Stimulated activated CD8-positive, alpha-beta memory T cell treated with anti-CD3 and anti-CD28 coated beads, Interleukin-7, amount 100 ng/mL, for 24 hours (primary cell): ENCODE results near the gene MYOCD.

ENCODE experiments used
- DNase-seq: peaks from one replicate; pipeline ENCODE4 v3.0.0-alpha.2; 2020; ENCODE audit warnings: low read depth

Gene MYOCD

DNA sequence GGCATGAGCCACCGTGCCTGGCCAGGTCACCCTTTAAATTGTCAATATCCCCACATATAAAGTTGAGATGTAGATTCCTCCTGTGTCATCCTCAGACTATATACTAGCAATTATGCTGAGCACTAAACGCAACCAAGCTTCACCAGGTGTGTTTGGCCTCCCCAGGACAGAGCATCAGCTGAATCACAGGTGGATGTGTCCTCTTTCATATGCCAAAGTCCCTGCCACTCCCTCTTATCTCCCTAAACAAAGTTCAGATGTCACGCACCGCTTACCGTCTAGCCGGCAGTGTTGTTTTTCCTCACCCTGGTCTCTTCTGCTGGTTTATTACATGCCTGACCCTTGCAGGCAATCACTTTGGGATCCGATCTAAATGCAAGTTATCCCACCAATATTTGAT is 79.8 kb downstream of the MYOCD start:
- DNase-seq: no peak

- no peak for DNase-seq
Observed at GRCh38 chr17:12756786-12757185, 91.1 kb downstream of the MYOCD start.

- no peak for DNase-seq
Observed at GRCh38 chr17:12759090-12759489, 93.4 kb downstream of the MYOCD start.

DNA sequence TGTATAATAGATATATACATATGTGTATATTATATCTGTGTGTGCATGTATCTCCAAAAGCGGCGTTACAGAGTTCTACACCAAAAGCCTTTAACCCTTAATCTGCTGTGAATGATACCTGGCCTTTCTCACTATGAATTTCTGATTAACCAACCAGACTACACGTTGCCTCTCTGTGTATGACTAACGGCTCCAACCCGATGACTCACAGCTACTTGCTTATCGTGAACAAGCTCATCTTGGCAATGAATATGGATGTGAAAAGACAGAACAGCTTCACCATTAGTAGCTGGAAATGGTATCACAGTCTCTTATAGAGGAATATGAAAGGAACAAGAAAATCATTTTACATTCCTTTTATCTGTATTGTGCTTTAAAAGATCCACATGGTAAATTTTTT is 99.9 kb downstream of the MYOCD start:
- DNase-seq: no peak

DNA sequence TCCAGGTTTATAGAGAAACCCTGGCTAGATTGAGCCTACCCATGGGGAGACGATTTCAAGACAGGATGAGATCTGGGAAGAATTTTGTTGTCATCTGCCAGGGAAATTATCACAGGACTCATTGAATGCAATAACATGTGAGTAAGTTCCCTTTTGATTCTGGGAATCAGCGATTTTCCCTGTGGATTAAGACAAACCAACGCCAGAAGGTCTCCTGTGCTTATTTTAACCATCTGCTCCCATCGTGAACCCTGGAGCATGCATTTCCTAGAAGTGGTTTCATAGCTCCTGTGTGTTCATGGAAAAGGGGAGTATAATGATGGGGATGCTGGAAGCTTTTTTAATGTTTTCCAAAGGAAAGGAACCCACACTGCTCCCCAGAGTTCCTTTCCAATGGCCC is 102.6 kb downstream of the MYOCD start:
- DNase-seq: no peak

- DNase-seq: no peak
Observed at GRCh38 chr17:12769981-12770380, 104.3 kb downstream of the MYOCD start.

DNA sequence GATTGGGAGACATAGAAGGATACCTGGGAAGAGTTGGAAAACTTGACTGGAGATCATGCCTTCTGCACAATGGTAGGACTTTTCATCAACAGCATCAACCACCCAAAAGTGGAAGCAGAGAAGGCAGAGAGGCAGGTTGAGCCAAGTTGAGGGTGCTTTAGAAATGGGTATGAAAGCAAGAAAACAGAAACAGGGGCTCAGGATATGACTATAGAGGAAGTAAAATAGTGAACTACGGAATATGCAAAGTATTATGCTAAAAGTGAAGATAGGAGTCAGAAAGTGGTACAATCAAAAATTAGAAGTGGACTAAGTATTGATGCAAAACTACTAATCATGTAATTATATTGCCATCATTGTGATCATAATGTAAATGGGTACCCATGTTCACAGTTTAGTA is 107.5 kb downstream of the MYOCD start:
- no peak for DNase-seq

DNA sequence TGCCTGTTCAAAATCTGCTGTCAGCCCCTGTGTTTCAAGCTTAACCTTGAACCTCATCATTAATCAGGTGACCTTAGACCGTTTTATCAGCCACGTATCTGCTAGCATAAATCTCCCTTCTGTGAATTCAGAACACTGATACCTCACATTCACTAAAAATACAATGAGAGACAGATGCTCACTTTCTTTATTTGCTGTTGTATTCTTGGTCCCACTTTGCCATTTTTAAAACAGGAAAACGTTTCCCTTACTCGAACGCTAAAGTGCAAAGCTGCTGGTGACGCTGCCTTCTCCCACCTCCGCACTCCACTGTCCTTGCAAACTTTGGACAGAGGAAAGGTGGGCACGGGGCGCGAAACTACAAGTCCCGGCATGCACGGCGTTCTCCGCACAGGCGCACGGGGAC is 123.4 kb downstream of the MYOCD start:
- DNase-seq: no peak

DNA sequence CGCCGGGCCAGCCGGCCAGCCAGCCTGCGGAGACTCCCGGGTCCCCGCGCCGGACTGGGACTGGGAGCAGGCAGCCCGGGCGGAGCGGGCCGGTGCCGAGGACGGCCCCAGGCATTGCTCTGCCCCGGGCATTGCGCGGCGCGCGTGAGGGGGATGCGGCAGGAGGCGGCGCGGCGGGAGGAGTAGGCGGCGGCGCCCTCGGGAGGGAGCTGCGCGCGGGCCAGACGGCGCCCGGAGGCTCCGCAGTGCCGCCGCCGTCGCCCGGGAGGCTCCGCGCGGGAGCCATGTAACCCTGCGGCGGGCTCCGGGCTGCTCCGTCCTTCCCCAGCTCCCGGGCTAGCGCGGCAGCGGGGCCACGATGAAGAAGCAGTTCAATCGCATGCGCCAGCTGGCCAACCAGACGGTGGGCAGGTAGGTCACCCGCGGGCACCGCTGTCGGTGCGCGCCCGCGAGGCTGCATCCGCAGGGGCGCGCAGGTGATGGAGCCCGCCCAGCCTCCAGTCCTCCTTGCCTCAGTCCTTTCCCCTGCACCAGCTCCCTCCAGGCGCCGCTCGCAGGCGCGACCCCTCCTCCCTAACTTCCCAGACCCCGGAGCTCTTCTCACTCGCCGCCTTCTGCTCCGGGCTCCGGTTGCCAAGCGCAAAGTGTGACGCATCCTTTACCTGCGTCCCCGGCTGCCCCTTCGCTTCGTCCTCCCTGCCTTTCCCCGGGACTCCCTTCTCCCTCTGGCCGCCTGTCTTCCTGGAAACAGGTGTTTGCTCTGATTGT is 124.0 kb downstream of the MYOCD start, which contains the start of gene ARHGAP44:
Gene ARHGAP44, plus strand, starts transcription at position 18 of the 768 bp plus-strand sequence. Its CDS starts 341 bp downstream, at position 359.
- DNase-seq: no peak

DNA sequence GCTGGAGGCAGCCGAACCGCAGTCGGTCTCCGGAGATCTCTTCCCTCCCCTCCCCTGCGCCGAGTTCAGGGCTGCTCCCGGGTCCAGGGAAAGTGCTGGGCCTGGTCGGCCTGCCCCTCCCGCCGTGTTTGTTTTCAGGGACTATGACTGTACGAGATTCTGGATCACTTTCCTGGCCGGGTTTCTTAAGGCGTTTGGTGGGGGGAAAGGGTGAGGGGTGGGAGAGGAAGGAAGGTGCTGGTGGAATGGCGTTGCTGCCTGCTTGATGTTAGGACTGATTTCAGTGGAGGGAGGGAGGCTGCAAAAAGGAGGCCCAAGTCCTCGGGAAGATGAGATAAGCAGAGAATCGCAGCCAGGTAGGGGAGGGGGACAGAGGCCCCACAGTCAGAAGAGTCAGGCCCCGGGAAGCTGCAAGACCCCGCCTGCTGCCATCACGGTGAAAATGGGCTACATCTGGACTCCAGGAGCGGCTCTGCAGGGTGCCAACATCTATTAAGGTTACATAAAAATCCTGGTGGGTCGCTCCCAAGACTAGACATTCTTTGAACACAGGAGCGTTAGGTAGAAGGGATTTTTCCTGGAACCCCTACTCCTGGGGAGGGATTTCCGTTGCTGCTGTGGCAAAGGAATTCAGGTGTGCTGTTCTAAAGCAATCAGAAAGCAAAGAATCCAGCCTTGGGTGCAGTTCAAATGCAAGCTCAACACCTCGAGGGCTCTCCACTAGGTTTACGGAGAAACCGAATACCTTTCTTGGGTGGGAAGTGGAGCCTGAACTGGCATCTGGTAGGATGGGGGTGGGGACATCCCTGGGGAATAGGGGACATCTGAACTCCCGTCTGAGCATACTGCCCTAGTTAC is 124.8 kb downstream of the MYOCD start:
- DNase-seq: no peak

GRCh38 chr17:12794919-12795532 is 129.3 kb downstream of the MYOCD start:
- DNase-seq: no peak

GRCh38 chr17:12800855-12801365 is 135.2 kb downstream of the MYOCD start:
- DNase-seq: no peak

DNA sequence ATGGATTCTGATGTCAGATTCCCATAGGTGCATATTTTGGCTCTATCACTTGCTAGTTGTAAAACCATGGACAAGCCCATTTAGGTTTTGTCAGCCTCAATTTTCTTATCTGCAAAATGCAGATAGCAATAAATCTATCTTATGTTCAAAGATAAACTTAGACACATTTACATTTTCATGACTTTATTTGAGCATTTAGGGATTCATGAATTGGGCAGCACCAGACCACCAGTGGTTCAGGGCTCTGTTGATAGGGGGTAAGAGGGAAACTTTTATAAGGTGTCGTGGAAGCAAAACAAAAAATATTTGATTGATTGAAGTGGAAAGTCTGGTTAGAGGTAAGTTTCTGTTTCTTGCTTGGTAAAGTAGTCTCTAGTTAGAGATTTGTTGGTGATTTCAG is 140.9 kb downstream of the MYOCD start:
- DNase-seq: no peak

- no peak for DNase-seq
Observed at GRCh38 chr17:12808723-12809122, 143.0 kb downstream of the MYOCD start.

DNA sequence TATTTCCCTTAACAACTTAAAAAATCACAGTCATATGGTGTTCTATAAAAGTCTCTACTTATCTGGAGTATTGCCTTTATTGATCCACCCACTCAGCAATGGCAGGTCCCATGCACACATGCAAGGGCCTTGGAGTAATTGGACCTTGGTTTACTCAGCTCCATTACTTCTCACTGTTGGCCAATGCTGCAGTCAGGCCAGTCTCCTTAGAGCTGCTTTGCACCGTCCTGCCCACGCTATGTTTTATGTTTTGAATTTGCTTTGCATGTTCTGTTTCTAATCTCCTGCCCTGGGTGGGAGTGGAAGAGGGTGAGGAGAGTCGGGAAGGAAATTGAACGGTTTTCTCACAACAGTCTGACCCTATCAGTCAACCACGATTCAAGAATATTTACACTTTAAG is 147.2 kb downstream of the MYOCD start:
- no peak for DNase-seq

DNA sequence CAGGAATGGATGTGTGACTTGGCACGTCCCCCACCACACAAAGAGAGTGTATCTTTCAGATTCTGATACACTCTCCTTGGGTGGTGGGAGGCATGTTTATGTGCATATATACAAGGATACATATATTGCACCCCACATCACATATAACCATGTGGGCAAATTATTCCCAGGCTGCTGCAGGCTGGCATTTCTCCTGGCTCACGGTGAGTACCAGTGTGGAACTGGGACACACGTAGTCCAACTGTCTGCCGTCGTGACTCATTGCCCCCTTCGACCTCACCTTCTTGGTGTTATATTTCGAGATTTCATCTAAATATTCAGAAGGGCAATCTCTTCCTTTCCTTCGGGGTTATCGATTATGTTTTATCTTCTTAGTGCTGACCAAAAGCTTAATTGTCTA is 148.0 kb downstream of the MYOCD start:
- DNase-seq: no peak

DNA sequence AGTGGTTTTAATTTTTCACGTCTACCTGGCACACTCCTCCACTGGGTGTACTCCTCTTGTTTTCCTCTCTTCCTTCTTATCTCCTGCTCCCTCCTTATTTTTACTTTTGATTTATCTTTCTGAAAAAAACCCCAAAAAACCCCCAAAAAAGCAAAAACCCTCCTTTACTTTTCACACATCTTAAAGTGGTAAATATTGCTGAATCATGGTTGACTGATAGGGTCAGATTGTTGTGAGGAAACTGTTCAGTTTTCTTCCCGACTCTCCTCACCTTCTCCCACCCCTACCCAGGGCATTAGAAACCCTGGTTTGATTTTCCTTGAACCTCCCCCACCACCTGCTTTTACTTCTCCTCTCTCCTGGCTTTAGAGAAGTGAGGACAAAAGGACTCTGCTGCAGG is 149.0 kb downstream of the MYOCD start:
- DNase-seq: no peak

GRCh38 chr17:12815642-12816141 is 150.0 kb downstream of the MYOCD start:
- DNase-seq: no peak
